Daoy (cell line): ENCODE data around the gene RALGDS. TPM values are rescaled to one million over a fixed set of nuclear protein-coding genes. Genes with fewer than 3 reads are reported as not detected.

ENCODE experiments used
- DNase-seq: peaks from one replicate; pipeline ENCODE4 v3.0.0-alpha.2; 2015; ENCODE audit warnings: low read depth
- total RNA-seq: library from RNA; depleted of rRNA; stranded (reverse); fragments of >200 nt; shearing (Covaris generic); gene quantifications from 2 replicates; pipeline ENCODE4 v1.2.3, GENCODE V29; 2014

The RALGDS gene
- total RNA-seq, 1 experiment from 2014 or later: 21.5 TPM

DNA sequence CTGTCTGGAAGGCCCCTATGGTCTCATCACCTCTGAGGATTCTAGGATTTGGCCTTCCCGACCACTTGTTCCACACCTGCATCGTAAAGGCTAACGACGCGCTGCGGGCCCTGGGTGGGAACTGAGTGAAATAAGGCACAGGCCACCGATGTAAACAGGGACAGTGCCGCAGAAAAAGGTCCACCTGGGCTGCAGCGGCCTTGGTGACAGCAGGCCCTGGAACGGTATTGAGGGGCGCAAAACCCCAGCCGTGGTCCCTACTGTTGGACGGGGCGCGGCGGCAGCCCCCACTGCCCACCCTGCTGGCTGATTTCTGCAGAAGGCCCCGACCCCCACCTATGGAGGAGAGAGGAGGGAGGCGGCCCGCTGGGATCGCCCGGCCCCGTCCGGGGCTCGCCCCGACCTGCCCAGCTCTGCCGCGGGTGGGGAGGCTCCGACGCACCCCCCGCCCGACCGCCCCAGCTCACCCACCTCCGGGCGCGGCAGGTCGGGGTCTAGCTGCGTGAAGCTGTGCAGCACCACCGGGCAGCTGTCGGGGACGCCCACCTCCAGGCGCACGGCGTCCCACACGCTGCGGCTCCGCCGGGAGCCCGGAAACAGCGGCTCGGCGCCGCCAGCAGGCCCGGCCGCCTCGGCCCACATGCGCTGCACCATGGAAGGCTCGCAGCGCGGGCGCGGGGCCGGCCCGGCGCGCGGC, 391 bp downstream of the RALGDS start:
- no peak for DNase-seq

GRCh38 chr9:133119846-133120500, 1.1 kb downstream of the RALGDS start:
- no peak for DNase-seq

GRCh38 chr9:133119103-133119845, 1.8 kb downstream of the RALGDS start:
- no peak for DNase-seq

GRCh38 chr9:133118568-133118967, 2.5 kb downstream of the RALGDS start:
- no peak for DNase-seq

- DNase-seq: no peak
Observed at GRCh38 chr9:133118179-133118520, 2.9 kb downstream of the RALGDS start.

DNA sequence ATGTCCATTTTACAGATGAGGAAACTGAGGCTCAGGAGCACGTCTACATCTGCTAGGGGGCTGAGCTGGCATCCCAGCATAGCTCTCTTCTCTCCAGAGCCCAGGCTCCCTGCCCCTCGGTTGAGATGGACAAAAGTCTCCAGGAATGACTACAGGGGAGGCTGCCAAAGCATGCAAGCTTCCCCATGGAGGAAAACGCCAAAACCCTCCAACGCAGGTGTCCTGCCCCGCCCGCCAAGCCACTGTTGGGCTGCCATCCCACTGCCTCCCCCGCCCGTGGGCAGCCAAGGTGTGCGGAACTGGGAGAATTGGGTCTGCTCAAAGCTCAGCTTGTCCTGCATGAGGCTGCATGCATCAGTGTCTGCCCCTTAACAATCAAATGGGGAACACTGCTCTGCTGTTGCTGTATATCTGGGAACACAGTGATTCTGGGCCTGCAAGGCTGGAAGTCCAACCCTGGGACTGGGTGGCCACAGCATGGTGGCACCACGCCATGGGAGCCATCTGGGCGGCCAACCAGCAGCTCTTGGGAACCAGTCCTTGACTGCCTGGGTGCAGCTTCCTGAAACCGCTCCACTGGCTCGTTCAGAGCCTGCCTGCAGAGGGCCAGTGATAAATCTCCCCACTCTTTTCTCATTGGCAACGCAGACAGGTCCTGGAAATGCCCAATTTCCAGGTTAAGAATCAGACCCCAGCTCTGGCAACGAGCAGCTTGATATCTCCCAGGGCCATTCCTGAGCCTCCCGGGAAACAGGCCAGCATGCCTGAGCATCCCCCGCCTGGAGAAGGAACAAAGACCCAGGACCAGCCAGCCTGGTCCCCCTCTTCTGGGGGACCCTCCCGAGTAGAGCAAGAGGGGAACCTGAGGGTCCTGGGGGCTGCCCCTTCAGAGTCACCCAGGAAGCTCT, 3.5 kb downstream of the RALGDS start:
- DNase-seq: no peak

- DNase-seq: no peak
Observed at GRCh38 chr9:133116346-133117231, 4.5 kb downstream of the RALGDS start.

GRCh38 chr9:133115604-133116345, 5.3 kb downstream of the RALGDS start:
- DNase-seq: peak; percentile 92

GRCh38 chr9:133114886-133115603, 6.0 kb downstream of the RALGDS start:
- DNase-seq: no peak

DNA sequence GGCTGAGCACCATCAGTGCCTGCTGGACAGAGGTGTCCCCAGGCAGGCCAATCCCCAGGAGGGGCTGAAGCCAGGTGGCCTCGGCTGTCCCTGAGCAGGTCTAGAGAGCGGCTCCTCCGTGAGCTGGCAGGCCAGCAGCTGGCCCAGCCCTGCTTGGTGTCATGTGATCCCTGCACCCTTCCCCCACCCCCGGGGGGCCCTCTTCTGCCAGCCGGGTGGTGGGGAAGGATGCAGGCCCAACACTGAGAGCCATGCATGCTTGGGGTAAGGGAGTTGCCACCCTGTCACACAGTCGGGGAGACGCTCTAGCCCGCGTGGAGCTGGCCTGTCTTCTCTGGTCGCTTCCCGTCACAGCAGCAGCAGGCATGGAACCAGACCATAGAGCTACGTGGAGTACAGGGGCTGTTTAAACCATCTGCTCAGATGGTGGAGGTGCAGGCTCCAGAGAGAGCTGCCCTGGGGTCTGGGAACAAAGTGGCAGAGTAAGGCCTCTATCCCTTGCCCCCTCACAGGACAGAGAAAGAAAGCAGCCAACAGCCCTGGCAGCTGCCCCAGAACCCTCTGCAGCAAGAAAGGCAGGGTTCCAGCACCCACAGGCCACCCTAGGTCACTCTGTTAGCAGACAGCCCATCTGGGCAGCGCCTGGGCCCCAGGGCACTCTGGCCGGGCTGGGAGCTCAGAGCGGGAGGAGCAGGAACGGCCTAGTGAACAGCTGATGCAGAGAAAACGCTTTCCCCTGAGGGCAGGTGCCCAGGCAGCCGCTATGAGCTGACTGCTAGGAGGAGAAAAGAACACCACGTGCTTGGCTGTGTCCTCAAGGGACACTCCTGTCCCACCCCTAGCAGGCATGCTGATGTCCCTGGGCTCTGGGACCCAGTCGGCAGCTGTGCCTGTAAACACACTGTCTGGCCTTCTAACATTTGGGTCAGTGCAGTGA, 6.8 kb downstream of the RALGDS start:
- DNase-seq: peak; percentile 55

DNA sequence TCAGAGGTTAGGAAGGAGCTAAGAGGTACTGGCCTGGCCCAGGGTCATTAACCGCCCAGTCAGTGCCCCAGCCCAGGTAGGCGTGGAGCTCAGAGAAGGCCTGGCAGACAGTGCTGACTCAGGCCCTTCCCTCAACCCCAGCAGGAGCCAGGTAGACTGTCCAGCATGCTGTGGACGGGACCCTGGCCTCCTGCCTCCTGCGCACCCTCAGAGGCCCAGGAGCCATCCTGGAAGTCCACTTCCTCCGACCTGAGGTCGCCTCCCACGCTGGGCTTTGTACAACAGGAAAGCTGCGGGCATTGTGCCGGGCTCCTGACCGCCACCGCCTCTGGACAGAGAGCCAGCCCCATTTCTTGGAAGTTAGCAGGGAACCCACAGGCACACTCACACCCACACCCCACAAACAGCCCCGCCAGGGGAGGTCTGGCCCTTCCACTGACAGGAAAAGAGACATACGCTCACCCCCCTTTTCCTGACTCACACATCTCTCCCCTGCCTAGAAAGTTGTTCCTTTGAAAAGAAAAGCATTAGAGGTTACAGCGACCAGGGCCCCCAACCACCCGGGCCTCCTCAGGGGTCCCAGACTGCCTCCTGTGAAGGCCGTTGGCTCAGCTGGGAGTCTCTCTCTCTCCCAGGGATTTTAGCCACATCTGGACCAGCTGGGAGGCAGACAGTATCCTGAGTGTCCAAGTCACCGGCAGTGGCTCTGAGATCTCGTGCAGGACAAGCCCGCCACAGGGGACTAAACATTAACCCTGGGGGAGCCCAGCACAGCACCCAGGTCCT, 7.7 kb downstream of the RALGDS start:
- DNase-seq: peak; percentile 73

DNA sequence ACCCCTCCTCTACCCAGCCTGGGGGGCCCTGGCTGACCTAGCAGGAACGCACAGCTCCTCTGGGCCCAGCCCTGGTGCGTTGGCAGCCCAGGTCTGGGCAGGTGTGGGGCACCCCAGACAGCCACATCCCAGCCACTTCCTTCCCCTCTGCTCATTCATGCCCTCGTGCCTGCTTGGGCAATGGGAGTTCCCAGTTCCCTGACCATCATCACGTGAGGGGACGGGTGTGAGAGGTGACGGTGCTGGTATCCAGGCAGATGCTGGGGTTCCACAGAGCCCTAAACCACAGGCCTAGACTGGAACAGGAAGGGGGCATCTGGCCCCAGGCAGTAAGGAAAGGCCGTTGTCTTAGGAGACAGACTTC, 8.4 kb downstream of the RALGDS start:
- DNase-seq: no peak

- DNase-seq: no peak
Observed at GRCh38 chr9:133111808-133112662, 9.0 kb downstream of the RALGDS start.

DNA sequence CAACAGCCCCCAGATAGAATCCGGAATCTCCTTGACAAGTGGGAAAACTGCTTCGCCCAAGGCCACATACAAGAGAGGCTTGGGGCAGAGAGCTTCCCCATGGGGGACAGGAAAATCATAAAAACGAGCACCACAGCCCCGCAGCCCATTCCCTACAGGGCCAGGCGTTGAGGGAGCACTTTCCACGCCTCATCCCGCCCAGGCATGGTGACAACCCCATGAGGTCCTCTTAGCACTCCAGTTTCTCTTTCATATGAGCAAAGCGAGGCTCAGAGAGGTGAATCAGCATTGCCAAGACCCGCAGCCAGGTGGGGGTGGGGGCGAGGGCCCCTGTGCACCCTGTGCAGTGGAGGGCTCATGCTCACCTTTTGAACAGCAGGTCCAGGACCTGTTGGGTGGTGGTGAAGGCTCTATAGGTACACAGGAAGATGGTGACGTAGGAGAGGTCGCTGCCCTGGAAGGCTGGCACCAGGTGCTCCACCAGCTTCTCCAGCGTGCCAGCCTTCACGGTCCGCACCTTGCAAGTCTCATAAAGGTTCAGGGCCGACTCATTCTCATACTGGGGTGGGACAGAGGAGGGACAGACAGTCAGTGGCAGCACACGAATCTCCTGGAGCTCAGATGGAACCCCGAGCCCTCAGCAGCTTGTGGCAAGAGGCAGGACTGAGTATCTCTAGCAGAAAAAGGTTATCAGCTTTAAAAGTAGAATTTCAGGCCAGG, 10.9 kb downstream of the RALGDS start:
- DNase-seq: no peak

DNA sequence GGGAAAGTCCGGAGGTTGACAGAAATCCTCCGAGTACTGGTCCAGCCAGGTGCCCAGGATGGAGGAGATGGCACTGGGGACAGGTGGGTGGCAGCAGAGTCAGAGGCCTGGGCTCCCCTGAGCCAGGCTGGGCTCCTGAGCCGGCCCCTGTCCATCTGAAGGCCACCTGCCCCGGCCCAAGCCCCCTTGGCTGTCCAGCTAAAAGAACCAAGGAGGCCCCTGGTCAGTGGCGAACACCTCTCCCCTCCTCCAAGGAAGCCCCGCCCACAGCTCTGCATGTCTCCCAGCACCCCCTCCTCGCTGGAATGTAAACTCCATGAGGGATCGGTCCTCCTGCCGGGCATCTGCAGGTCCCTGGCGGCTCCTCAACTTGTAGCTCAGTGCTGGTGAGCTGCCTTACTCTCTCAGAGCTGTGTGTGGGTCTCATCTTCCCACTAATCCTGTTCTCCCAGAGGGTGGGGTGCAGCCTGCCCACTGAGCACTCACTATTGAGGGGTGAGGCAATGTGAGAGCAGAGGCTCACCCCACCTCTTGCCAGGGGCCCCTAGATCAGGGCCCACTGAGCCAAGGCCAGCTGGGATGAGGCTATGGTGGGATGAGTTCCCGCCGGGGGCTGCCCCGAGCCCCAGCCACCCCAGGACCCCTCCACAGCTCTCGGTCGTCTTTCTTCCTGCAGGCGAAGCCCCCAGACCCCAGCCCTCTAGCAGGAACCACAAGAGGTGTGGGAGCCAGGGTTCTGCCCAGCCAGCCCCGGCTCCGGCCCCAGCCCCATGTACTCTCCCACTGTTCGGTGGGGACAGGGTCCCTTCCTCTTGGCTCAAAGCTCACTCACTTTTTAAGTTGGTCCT, 12.0 kb downstream of the RALGDS start:
- DNase-seq: no peak
